ENCODE data around the gene GALNT12.

GALNT12 gene

DNA sequence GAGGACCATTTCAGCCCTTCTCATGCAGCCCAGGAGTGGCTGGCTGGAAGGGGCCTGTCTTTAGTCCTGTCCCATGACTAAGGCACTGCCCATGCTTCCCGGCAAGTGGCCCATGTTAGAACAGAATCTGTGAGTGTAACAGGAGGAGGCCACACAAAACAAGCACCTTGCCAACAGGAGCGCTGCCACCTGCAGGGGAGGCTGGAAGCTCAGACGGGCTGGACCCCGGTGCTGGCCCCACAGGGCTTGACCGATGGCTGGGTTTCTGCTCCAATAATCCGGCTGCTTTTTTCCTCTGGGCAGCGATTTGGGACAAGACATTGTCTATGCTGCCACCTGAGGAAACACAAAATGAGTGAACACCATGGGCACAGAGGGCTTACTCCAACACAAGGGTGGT is 39.6 kb upstream of the GALNT12 start:
- peaks cover 0 to 65% (median 34%) of the 10 kb centered on the region in 4 experiments for H3K36me3 ChIP-seq (ENCODE audit: control insufficient read depth in 4 of 4, insufficient read depth in 4 of 4, low read length in 3 of 4)
- DNase-seq: no peak
- H3K27ac ChIP-seq (ENCODE audit: insufficient read depth in 1 of 2, low read depth in 1 of 2, low read length in 2 of 2, poor library complexity in 1 of 2, severe bottlenecking in 2 of 2): no peak overlapping the region
- H3K4me3 ChIP-seq (ENCODE audit: control insufficient read depth in 1 of 7, extremely low read depth in 1 of 7, insufficient read depth in 4 of 7, low read depth in 2 of 7, low read length in 6 of 7): no peak overlapping the region
- H3K4me1 ChIP-seq (ENCODE audit: control extremely low read depth in 1 of 4, control insufficient read depth in 4 of 4, insufficient read depth in 4 of 4, low read length in 3 of 4): no peaks in the 10 kb centered on the region
- no peaks in the 10 kb centered on the region for H3K27me3 ChIP-seq (replicated peaks in 2 of 5; ENCODE audit: control insufficient read depth in 4 of 5, insufficient read depth in 5 of 5, low read length in 4 of 5)
- CTCF ChIA-PET: interaction anchor here (1.0 kb wide), 1 partner anchor 452 kb away, joined by 3 read pairs; no protein-coding TSS in a partner anchor
- 100% methylated on average over 7 of the region's 7 CpGs for WGBS (ENCODE audit: insufficient coverage)
- POLR2A ChIA-PET: no interaction called here
- H3K9me3 ChIP-seq (ENCODE audit: control extremely low read depth in 1 of 5, control insufficient read depth in 4 of 5, insufficient read depth in 2 of 5, low read depth in 1 of 5, low read length in 4 of 5): peaks cover 0 to 13% (median 0%) of the 10 kb centered on the region in 5 experiments

- H3K36me3 ChIP-seq (ENCODE audit: control insufficient read depth in 4 of 4, insufficient read depth in 4 of 4, low read length in 3 of 4): peaks cover 0 to 69% (median 36%) of the 10 kb centered on the region in 4 experiments
- POLR2A ChIA-PET: no interaction called here
Observed at GRCh38 chr9:98768344-98768743, 39.1 kb upstream of the GALNT12 start.

DNA sequence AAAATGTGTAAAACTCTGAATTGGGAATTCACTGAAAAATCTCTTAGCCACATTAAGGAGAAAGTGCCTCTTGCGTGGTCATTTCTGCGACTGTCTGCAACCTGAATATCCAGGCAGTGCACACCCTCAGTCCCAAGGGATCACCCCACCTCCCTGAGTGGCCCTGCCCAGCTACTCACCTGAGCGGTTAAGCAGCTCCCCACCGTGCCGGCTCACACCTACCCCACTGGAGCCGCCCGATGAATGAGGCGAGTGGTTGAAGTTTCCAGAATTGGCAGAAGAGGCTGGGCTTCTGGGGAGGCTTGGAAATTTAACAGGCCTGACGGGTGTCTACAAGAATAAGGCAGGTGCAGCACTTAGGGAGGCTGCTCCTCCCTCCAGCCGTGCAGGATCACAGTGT is 36.8 kb upstream of the GALNT12 start:
- H3K36me3 ChIP-seq (ENCODE audit: control insufficient read depth in 4 of 4, insufficient read depth in 4 of 4, low read length in 3 of 4): peaks cover 0 to 62% (median 36%) of the 10 kb centered on the region in 4 experiments
- H3K9me3 ChIP-seq (ENCODE audit: control extremely low read depth in 1 of 5, control insufficient read depth in 4 of 5, insufficient read depth in 2 of 5, low read depth in 1 of 5, low read length in 4 of 5): peaks cover 0 to 2% (median 0%) of the 10 kb centered on the region in 5 experiments
- DNase-seq: no peak
- H3K27me3 ChIP-seq (replicated peaks in 2 of 5; ENCODE audit: control insufficient read depth in 4 of 5, insufficient read depth in 5 of 5, low read length in 4 of 5): no peaks in the 10 kb centered on the region
- POLR2A ChIA-PET: no interaction called here
- no peak overlapping the region for H3K27ac ChIP-seq (ENCODE audit: insufficient read depth in 1 of 2, low read depth in 1 of 2, low read length in 2 of 2, poor library complexity in 1 of 2, severe bottlenecking in 2 of 2)
- WGBS (ENCODE audit: insufficient coverage): 99% methylated on average over 10 of the region's 10 CpGs
- H3K4me1 ChIP-seq (ENCODE audit: control extremely low read depth in 1 of 4, control insufficient read depth in 4 of 4, insufficient read depth in 4 of 4, low read length in 3 of 4): no peaks in the 10 kb centered on the region
- CTCF ChIA-PET: interaction anchor here (1.1 to 1.7 kb wide), 3 partner anchors 9 to 455 kb away, joined by 3 to 12 read pairs (median 8); no protein-coding TSS in a partner anchor
- H3K4me3 ChIP-seq (ENCODE audit: control insufficient read depth in 1 of 7, extremely low read depth in 1 of 7, insufficient read depth in 4 of 7, low read depth in 2 of 7, low read length in 6 of 7): no peak overlapping the region

More at GRCh38 chr9:98768344-98768743, 39.1 kb upstream of the GALNT12 start:
- DNase-seq: no peak
- CTCF ChIA-PET: no interaction called here
- H3K9me3 ChIP-seq (ENCODE audit: control extremely low read depth in 1 of 5, control insufficient read depth in 4 of 5, insufficient read depth in 2 of 5, low read depth in 1 of 5, low read length in 4 of 5): peaks cover 0 to 13% (median 0%) of the 10 kb centered on the region in 5 experiments
- H3K27me3 ChIP-seq (replicated peaks in 2 of 5; ENCODE audit: control insufficient read depth in 4 of 5, insufficient read depth in 5 of 5, low read length in 4 of 5): no peaks in the 10 kb centered on the region
- no peaks in the 10 kb centered on the region for H3K4me1 ChIP-seq (ENCODE audit: control extremely low read depth in 1 of 4, control insufficient read depth in 4 of 4, insufficient read depth in 4 of 4, low read length in 3 of 4)
- no peak overlapping the region for H3K27ac ChIP-seq (ENCODE audit: insufficient read depth in 1 of 2, low read depth in 1 of 2, low read length in 2 of 2, poor library complexity in 1 of 2, severe bottlenecking in 2 of 2)
- no peak overlapping the region for H3K4me3 ChIP-seq (ENCODE audit: control insufficient read depth in 1 of 7, extremely low read depth in 1 of 7, insufficient read depth in 4 of 7, low read depth in 2 of 7, low read length in 6 of 7)
- WGBS (ENCODE audit: insufficient coverage): 98% methylated on average over 8 of the region's 9 CpGs

GRCh38 chr9:98771209-98771874 is 36.1 kb upstream of the GALNT12 start:
- no peaks in the 10 kb centered on the region for H3K27me3 ChIP-seq (replicated peaks in 2 of 5; ENCODE audit: control insufficient read depth in 4 of 5, insufficient read depth in 5 of 5, low read length in 4 of 5)
- peaks cover 0 to 2% (median 0%) of the 10 kb centered on the region in 5 experiments for H3K9me3 ChIP-seq (ENCODE audit: control extremely low read depth in 1 of 5, control insufficient read depth in 4 of 5, insufficient read depth in 2 of 5, low read depth in 1 of 5, low read length in 4 of 5)
- H3K4me1 ChIP-seq (ENCODE audit: control extremely low read depth in 1 of 4, control insufficient read depth in 4 of 4, insufficient read depth in 4 of 4, low read length in 3 of 4): no peaks in the 10 kb centered on the region
- H3K27ac ChIP-seq (ENCODE audit: insufficient read depth in 1 of 2, low read depth in 1 of 2, low read length in 2 of 2, poor library complexity in 1 of 2, severe bottlenecking in 2 of 2): no peak overlapping the region
- no peak for DNase-seq
- ChIA-PET POLR2A (no interaction called here), CTCF (interaction anchor here (1.1 to 8.6 kb wide), 4 partner anchors 8 to 457 kb away, joined by 3 to 127 read pairs (median 10); no protein-coding TSS in a partner anchor)
- WGBS (ENCODE audit: insufficient coverage): over 99% methylated on average over 15 of the region's 15 CpGs
- peaks cover 0 to 62% (median 36%) of the 10 kb centered on the region in 4 experiments for H3K36me3 ChIP-seq (ENCODE audit: control insufficient read depth in 4 of 4, insufficient read depth in 4 of 4, low read length in 3 of 4)
- no peak overlapping the region for H3K4me3 ChIP-seq (ENCODE audit: control insufficient read depth in 1 of 7, extremely low read depth in 1 of 7, insufficient read depth in 4 of 7, low read depth in 2 of 7, low read length in 6 of 7)

- Histone ChIP-seq H3K27me3 (replicated peaks in 2 of 5; ENCODE audit: control insufficient read depth in 4 of 5, insufficient read depth in 5 of 5, low read length in 4 of 5) (no peaks in the 10 kb centered on the region), H3K4me3 (ENCODE audit: control insufficient read depth in 1 of 7, extremely low read depth in 1 of 7, insufficient read depth in 4 of 7, low read depth in 2 of 7, low read length in 6 of 7) (no peak overlapping the region), H3K36me3 (ENCODE audit: control insufficient read depth in 4 of 4, insufficient read depth in 4 of 4, low read length in 3 of 4) (peaks cover 0 to 51% (median 31%) of the 10 kb centered on the region in 4 experiments), H3K27ac (ENCODE audit: insufficient read depth in 1 of 2, low read depth in 1 of 2, low read length in 2 of 2, poor library complexity in 1 of 2, severe bottlenecking in 2 of 2) (no peak overlapping the region), H3K9me3 (ENCODE audit: control extremely low read depth in 1 of 5, control insufficient read depth in 4 of 5, insufficient read depth in 2 of 5, low read depth in 1 of 5, low read length in 4 of 5) (peaks cover 0 to 2% (median 0%) of the 10 kb centered on the region in 5 experiments), H3K4me1 (ENCODE audit: control extremely low read depth in 1 of 4, control insufficient read depth in 4 of 4, insufficient read depth in 4 of 4, low read length in 3 of 4) (no peaks in the 10 kb centered on the region)
- ChIA-PET CTCF (interaction anchor here (8.6 kb wide), 1 partner anchor 458 kb away, joined by 127 read pairs; no protein-coding TSS in a partner anchor), POLR2A (no interaction called here)
- no peak for DNase-seq
- 95% methylated on average over 12 of the region's 13 CpGs for WGBS (ENCODE audit: insufficient coverage)
Observed at GRCh38 chr9:98772364-98773155, 34.9 kb upstream of the GALNT12 start.

GRCh38 chr9:98773721-98774120 is 33.7 kb upstream of the GALNT12 start:
- H3K27me3 ChIP-seq (replicated peaks in 2 of 5; ENCODE audit: control insufficient read depth in 4 of 5, insufficient read depth in 5 of 5, low read length in 4 of 5): no peaks in the 10 kb centered on the region
- peaks cover 0 to 2% (median 0%) of the 10 kb centered on the region in 5 experiments for H3K9me3 ChIP-seq (ENCODE audit: control extremely low read depth in 1 of 5, control insufficient read depth in 4 of 5, insufficient read depth in 2 of 5, low read depth in 1 of 5, low read length in 4 of 5)
- ChIA-PET CTCF (interaction anchor here (1.0 to 8.6 kb wide), 10 partner anchors 8 to 460 kb away, joined by 3 to 127 read pairs (median 6); no protein-coding TSS in a partner anchor), POLR2A (no interaction called here)
- H3K36me3 ChIP-seq (ENCODE audit: control insufficient read depth in 4 of 4, insufficient read depth in 4 of 4, low read length in 3 of 4): peaks cover 0 to 41% (median 26%) of the 10 kb centered on the region in 4 experiments
- no peak overlapping the region for H3K27ac ChIP-seq (ENCODE audit: insufficient read depth in 1 of 2, low read depth in 1 of 2, low read length in 2 of 2, poor library complexity in 1 of 2, severe bottlenecking in 2 of 2)
- H3K4me3 ChIP-seq (ENCODE audit: control insufficient read depth in 1 of 7, extremely low read depth in 1 of 7, insufficient read depth in 4 of 7, low read depth in 2 of 7, low read length in 6 of 7): no peak overlapping the region
- 96% methylated on average over 8 of the region's 15 CpGs for WGBS (ENCODE audit: insufficient coverage)
- no peaks in the 10 kb centered on the region for H3K4me1 ChIP-seq (ENCODE audit: control extremely low read depth in 1 of 4, control insufficient read depth in 4 of 4, insufficient read depth in 4 of 4, low read length in 3 of 4)
- no peak for DNase-seq
